Islet precursor cell (in vitro differentiated cells): ENCODE results near the gene AGAP2.
"Not testable (repeated sequence)": the region's sequence is repeated elsewhere in the genome, so short reads cannot be mapped to it uniquely, and the experiment has no call there.

ENCODE experiments used
- DNase-seq: peaks from one replicate; pipeline ENCODE4 v3.0.0-alpha.2; 2018

AGAP2 gene

GRCh38 chr12:57720606-57721595, 17.6 kb downstream of the AGAP2 start:
- no peak for DNase-seq

- no peak for DNase-seq
Observed at GRCh38 chr12:57719777-57720605, 18.6 kb downstream of the AGAP2 start.

- DNase-seq = no peak
Observed at GRCh38 chr12:57718641-57719528, 19.7 kb downstream of the AGAP2 start.

GRCh38 chr12:57717846-57718640, 20.5 kb downstream of the AGAP2 start:
- no peak for DNase-seq

GRCh38 chr12:57717131-57717530, 21.4 kb downstream of the AGAP2 start:
- DNase-seq = no peak

- DNase-seq = no peak
Observed at GRCh38 chr12:57716305-57716704, 22.2 kb downstream of the AGAP2 start.

GRCh38 chr12:57715786-57716185, 22.8 kb downstream of the AGAP2 start:
- no peak for DNase-seq

- DNase-seq = not testable (repeated sequence)
Observed at GRCh38 chr12:57715036-57715748, 23.4 kb downstream of the AGAP2 start.

GRCh38 chr12:57713209-57713608, 25.3 kb downstream of the AGAP2 start:
- DNase-seq = no peak

GRCh38 chr12:57712701-57713100, 25.8 kb downstream of the AGAP2 start:
- DNase-seq = no peak

GRCh38 chr12:57708296-57708695, 30.2 kb downstream of the AGAP2 start:
- DNase-seq = no peak

GRCh38 chr12:57707250-57707649, 31.3 kb downstream of the AGAP2 start:
- no peak for DNase-seq

- no peak for DNase-seq
Observed at GRCh38 chr12:57700317-57700716, 38.2 kb downstream of the AGAP2 start.

GRCh38 chr12:57698414-57698813, 40.1 kb downstream of the AGAP2 start:
- DNase-seq = no peak

- DNase-seq = no peak
Observed at GRCh38 chr12:57697076-57697475, 41.5 kb downstream of the AGAP2 start.

- no peak for DNase-seq
Observed at GRCh38 chr12:57695770-57696432, 42.6 kb downstream of the AGAP2 start.

- DNase-seq = no peak
Observed at GRCh38 chr12:57694459-57695019, 44.0 kb downstream of the AGAP2 start.

- peak; percentile 100 for DNase-seq
Observed at GRCh38 chr12:57693659-57694458, 44.7 kb downstream of the AGAP2 start, which contains the start of gene OS9. Gene OS9 (plus strand): TSS chr12:57694132. CDS start chr12:57694162, 30 bp downstream.

- no peak for DNase-seq
Observed at GRCh38 chr12:57693317-57693658, 45.3 kb downstream of the AGAP2 start.
